Esophagus muscularis mucosa (tissue), 4 donors: ENCODE measurements around the gene FGF14. TPM values are rescaled to one million over a fixed set of nuclear protein-coding genes. Genes with fewer than 3 reads are reported as not detected.

Experiments
- DNase-seq: peaks from one replicate; pipeline ENCODE4 v3.0.0-alpha.2; 2017; ENCODE audit errors: extremely low spot score
- H3K27ac ChIP-seq, 4 donors: fragments of 200-600 bp; sonication (generic); replicated peaks in 1 of 4; 1 replicate in 3 of 4; 2 replicates in 1 of 4; pipeline ENCODE4 v1.5.1; 2016 to 2019; ENCODE audit warnings: mild to moderate bottlenecking in 1 of 4
- H3K27me3 ChIP-seq, 4 donors: fragments of 200-600 bp; sonication (generic); one replicate each; pipeline versions ENCODE4 v1.5.1 to v1.6.0; 2016 to 2019
- H3K36me3 ChIP-seq, 4 donors: fragments of 200-600 bp; sonication (generic); one replicate each; pipeline ENCODE4 v1.5.1; 2016 to 2019
- H3K4me1 ChIP-seq, 4 donors: fragments of 200-600 bp; sonication (generic); one replicate each; pipeline ENCODE4 v1.5.1; 2016 to 2019
- H3K4me3 ChIP-seq, 4 donors: fragments of 200-600 bp; sonication (generic); 1 replicate in 2 of 4; 2 replicates in 2 of 4; pipeline ENCODE4 v1.5.1; 2016 to 2019; ENCODE audit warnings: mild to moderate bottlenecking in 4 of 4, moderate library complexity in 1 of 4
- H3K9me3 ChIP-seq, 4 donors: fragments of 200-600 bp; sonication (generic); 1 replicate in 3 of 4; 2 replicates in 1 of 4; pipeline ENCODE4 v1.5.1; 2016 to 2019
- EP300 ChIP-seq: sonication (generic); formaldehyde crosslinking; IDR thresholded peaks from one replicate; pipeline ENCODE4 v1.6.1; 2017; ENCODE audit warnings: antibody characterized with exemption
- POLR2A ChIP-seq: fragments of 450-650 bp; IDR thresholded peaks from one replicate; pipeline ENCODE4 v1.6.1; 2017; ENCODE audit warnings: antibody characterized with exemption, moderate library complexity, mild to moderate bottlenecking, low read depth
- POLR2AphosphoS5 ChIP-seq, 2 donors: sonication (generic); formaldehyde crosslinking; IDR thresholded peaks; one replicate each; pipeline ENCODE4 v1.6.1; 2017; ENCODE audit warnings: antibody characterized with exemption in 2 of 2
- WGBS: methylation state at CpG from one replicate; pipeline ENCODE4 v1.1.5; 2018; 5-methylcytosine and 5-hydroxymethylcytosine counted together
- intact Hi-C: fragments of 100-400 bp; cut with DNase I; formaldehyde crosslinking; loops from one replicate; pipeline ENCODE4 v1.15.1; 2023
- total RNA-seq, 4 donors: library from RNA; depleted of rRNA; stranded (reverse); fragments of >200 nt; gene quantifications; one replicate each; pipeline versions ENCODE4 v1.1.0 to v1.2.1, GENCODE V29; 2016
- TF ChIP-seq, protein P1 (sequence below), 3 experiments: fragments of 200-600 bp in 2 of 3; fragments of 450-650 bp in 1 of 3; sonication (generic) in 2 of 3; IDR thresholded peaks; one replicate each; pipeline ENCODE4 v1.5.1; 2017 to 2019; ENCODE audit warnings: antibody characterized with exemption in 3 of 3, mild to moderate bottlenecking in 2 of 3, moderate library complexity in 1 of 3

FGF14 gene
- total RNA-seq, 4 donors from 2014 or later = 0.33 to 2.1 (median 0.87) TPM

DNA sequence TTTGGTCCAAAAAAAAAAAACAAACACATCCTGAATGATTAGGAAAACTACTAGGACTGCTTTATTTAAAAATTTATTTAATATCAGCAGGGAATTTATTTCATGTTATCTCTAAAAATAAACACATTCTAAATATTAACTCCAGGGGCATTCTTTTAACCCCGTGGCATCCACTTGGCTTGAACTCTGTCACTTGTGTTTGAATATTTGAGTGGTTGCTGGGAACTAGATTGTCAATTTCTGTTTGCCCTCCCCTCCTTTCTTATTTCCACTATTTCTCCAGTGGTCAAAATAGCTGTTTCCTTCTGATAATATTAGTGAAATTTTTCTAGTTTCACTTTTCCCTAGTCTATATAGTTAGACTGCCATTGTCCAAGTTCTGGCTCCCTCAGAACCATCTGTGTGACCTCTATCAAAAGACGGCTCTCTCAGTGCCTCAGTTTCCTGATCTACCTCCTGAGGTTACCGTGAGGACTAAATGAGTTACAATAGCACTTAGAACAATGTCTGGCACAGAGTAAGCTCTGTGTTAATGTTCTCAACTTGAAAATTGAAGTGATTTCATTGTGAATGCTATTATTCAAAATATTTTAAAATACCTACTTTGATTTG is 107.3 kb downstream of the FGF14 start:
- Histone ChIP-seq H3K36me3 (no peaks in the 10 kb centered on the region), H3K4me3 (no peak overlapping the region), H3K9me3 (no peaks in the 10 kb centered on the region), H3K4me1 (peaks cover 14 to 39% (median 30%) of the 10 kb centered on the region in 4 donors), H3K27me3 (no peaks in the 10 kb centered on the region), H3K27ac (peak overlapping the region; percentile 51 to 69 (median 58))
- WGBS = 48% methylated on average over 3 of the region's 3 CpGs
- TF ChIP-seq, protein P1, sequence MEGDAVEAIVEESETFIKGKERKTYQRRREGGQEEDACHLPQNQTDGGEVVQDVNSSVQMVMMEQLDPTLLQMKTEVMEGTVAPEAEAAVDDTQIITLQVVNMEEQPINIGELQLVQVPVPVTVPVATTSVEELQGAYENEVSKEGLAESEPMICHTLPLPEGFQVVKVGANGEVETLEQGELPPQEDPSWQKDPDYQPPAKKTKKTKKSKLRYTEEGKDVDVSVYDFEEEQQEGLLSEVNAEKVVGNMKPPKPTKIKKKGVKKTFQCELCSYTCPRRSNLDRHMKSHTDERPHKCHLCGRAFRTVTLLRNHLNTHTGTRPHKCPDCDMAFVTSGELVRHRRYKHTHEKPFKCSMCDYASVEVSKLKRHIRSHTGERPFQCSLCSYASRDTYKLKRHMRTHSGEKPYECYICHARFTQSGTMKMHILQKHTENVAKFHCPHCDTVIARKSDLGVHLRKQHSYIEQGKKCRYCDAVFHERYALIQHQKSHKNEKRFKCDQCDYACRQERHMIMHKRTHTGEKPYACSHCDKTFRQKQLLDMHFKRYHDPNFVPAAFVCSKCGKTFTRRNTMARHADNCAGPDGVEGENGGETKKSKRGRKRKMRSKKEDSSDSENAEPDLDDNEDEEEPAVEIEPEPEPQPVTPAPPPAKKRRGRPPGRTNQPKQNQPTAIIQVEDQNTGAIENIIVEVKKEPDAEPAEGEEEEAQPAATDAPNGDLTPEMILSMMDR (IDR thresholded peaks at IDR 0.05) = no peak
- TF ChIP-seq EP300 = no peak
- TF ChIP-seq POLR2AphosphoS5 (IDR thresholded peaks at IDR 0.05) = no peak
- TF ChIP-seq POLR2A = no peak
- intact Hi-C loops = no loop called here
- DNase-seq = no peak

DNA sequence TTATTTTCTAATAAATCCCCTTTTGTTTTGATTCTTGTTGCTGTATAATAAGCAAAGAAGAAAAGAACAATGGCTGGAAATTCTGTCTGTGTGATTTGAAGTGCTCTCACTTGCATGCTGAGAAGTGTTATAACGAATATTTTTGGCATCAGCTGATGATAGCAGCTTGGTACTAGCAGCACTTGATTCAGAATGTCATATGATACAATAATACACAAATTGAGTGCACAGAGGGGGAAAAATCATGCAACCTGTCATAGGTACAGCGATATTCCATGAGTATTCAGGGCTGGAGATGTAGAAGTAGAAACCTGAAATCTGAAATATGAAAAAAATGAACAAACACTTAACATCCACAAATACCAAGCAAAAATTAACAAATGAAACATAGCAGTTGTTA is 108.1 kb downstream of the FGF14 start:
- Histone ChIP-seq H3K9me3 (no peaks in the 10 kb centered on the region), H3K27me3 (no peaks in the 10 kb centered on the region), H3K4me1 (peaks cover 14 to 39% (median 30%) of the 10 kb centered on the region in 4 donors), H3K36me3 (no peaks in the 10 kb centered on the region), H3K27ac (peak overlapping the region; percentile 45 to 60 (median 54)), H3K4me3 (no peak overlapping the region)
- TF ChIP-seq, protein P1 (IDR thresholded peaks at IDR 0.05) = no peak
- no peak for TF ChIP-seq POLR2AphosphoS5 (IDR thresholded peaks at IDR 0.05)
- no peak for TF ChIP-seq POLR2A
- no peak for TF ChIP-seq EP300
- 59% methylated on average over 2 of the region's 2 CpGs for WGBS
- no peak for DNase-seq
- intact Hi-C loops = no loop called here

DNA sequence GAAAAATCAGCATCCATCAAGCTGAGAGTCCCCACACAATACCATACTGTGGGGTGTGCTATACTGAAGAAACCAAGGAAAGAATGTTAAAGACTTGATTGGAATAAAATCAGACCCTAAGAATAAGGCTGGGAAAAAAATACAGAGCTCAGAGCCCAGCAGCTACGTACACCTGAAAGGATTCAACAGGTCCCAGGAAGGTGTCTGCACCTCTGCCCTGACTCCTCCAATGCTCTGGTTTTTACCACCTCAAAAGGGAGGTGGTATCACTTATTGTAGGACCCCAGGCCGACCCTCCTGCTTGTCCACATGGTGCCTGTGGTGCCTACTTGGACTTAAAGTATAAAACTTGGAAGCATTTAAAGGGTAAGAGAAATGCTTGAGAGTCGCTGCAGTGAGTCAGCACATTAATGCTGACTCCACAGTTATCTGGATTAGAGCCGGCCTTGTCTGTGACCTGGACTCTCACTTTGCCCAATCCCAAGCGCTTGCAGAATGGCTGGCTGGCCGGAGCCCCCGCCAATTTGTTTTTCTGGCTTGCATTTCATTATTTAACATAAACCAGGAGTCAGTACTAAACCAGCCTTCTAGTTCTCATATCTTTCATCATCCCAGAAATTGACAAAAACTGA is 110.1 kb downstream of the FGF14 start:
- DNase-seq = no peak
- no peak overlapping the region for H3K4me3 ChIP-seq
- H3K27ac ChIP-seq = peak overlapping the region in 1 of 4 donors; percentile 3
- peaks cover 14 to 41% (median 32%) of the 10 kb centered on the region in 4 donors for H3K4me1 ChIP-seq
- no peaks in the 10 kb centered on the region for H3K27me3 ChIP-seq
- WGBS = 80% methylated on average over 7 of the region's 7 CpGs
- no peaks in the 10 kb centered on the region for H3K36me3 ChIP-seq
- H3K9me3 ChIP-seq = no peaks in the 10 kb centered on the region
- TF ChIP-seq POLR2AphosphoS5 (IDR thresholded peaks at IDR 0.05) (no peak), POLR2A (no peak), EP300 (no peak)
- TF ChIP-seq, protein P1 (IDR thresholded peaks at IDR 0.05) = no peak
- intact Hi-C loops = no loop called here

DNA sequence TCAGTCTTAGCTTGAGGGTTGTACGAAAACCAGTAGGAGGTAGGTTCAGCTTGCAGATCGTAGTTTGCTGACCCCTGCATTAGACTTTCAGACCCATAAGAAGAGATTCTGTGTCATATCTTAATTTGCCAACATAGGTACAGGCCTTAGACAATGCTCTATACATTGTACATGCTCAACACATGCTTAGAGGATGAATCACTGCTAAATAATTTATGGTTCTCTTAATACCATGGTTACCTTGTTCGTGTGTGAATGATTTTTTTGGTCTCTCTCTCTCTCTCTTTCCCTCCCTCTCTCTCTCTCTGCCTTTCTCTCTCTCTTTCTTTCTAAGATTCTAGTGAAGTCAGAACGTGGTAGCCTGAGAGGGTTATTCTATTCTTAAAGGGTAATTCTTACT is 112.2 kb downstream of the FGF14 start:
- Histone ChIP-seq H3K27me3 (no peaks in the 10 kb centered on the region), H3K9me3 (no peaks in the 10 kb centered on the region), H3K36me3 (no peaks in the 10 kb centered on the region), H3K4me3 (no peak overlapping the region), H3K4me1 (peaks cover 14 to 38% (median 24%) of the 10 kb centered on the region in 4 donors), H3K27ac (no peak overlapping the region)
- no peak for DNase-seq
- intact Hi-C loops = no loop called here
- TF ChIP-seq POLR2AphosphoS5 (IDR thresholded peaks at IDR 0.05) (no peak), POLR2A (no peak), EP300 (no peak)
- TF ChIP-seq, protein P1 (IDR thresholded peaks at IDR 0.05) = no peak
- WGBS = 85% methylated on average over 4 of the region's 4 CpGs
